ENCODE data around the gene GBX1.

- TF ChIP-seq CTCF (IDR thresholded peaks at IDR 0.05) (no peak), POLR2A (IDR thresholded peaks at IDR 0.05) (no peak)
Observed at GRCh38 chr7:151148319-151149259, 18.9 kb downstream of the GBX1 start.

Measured in body of pancreas (tissue), 4 donors.